Panc1 (cell line): ENCODE measurements around the gene HIF1A.

Source experiments
- CTCF ChIP-seq: fragments of 450-650 bp; IDR thresholded peaks from 2 replicates; pipeline ENCODE4 v1.5.1; 2017; ENCODE audit warnings: mild to moderate bottlenecking
- POLR2AphosphoS5 ChIP-seq: IDR thresholded peaks from 2 replicates; pipeline ENCODE4 v1.6.1; 2012; ENCODE audit warnings: mild to moderate bottlenecking, low read depth, low read length, moderate library complexity
- TCF7L2 ChIP-seq: IDR thresholded peaks from 2 replicates; pipeline ENCODE4 v1.6.1; 2011; ENCODE audit warnings: mild to moderate bottlenecking, low read depth, low read length, inconsistent platforms
- TF ChIP-seq, protein P1 (sequence below), 2 experiments: IDR thresholded peaks; 2 replicates each; pipeline ENCODE4 v1.6.1; 2011 to 2012; ENCODE audit warnings: low read depth in 2 of 2, control low read depth in 1 of 2, low read length in 1 of 2, mild to moderate bottlenecking in 1 of 2, moderate library complexity in 1 of 2; ENCODE audit not compliant: insufficient read depth in 1 of 2

- TF ChIP-seq CTCF (no peak), POLR2AphosphoS5 (no peak), TCF7L2 (no peak)
- TF ChIP-seq, protein P1, sequence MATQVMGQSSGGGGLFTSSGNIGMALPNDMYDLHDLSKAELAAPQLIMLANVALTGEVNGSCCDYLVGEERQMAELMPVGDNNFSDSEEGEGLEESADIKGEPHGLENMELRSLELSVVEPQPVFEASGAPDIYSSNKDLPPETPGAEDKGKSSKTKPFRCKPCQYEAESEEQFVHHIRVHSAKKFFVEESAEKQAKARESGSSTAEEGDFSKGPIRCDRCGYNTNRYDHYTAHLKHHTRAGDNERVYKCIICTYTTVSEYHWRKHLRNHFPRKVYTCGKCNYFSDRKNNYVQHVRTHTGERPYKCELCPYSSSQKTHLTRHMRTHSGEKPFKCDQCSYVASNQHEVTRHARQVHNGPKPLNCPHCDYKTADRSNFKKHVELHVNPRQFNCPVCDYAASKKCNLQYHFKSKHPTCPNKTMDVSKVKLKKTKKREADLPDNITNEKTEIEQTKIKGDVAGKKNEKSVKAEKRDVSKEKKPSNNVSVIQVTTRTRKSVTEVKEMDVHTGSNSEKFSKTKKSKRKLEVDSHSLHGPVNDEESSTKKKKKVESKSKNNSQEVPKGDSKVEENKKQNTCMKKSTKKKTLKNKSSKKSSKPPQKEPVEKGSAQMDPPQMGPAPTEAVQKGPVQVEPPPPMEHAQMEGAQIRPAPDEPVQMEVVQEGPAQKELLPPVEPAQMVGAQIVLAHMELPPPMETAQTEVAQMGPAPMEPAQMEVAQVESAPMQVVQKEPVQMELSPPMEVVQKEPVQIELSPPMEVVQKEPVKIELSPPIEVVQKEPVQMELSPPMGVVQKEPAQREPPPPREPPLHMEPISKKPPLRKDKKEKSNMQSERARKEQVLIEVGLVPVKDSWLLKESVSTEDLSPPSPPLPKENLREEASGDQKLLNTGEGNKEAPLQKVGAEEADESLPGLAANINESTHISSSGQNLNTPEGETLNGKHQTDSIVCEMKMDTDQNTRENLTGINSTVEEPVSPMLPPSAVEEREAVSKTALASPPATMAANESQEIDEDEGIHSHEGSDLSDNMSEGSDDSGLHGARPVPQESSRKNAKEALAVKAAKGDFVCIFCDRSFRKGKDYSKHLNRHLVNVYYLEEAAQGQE (IDR thresholded peaks at IDR 0.05; ENCODE audit: insufficient read depth in 1 of 2, low read depth in 2 of 2, low read length in 1 of 2), result no peak
These were observed 72.9 kb downstream of the HIF1A start for GRCh38 chr14:61768240-61768639.
